Brain microvascular endothelial cell (primary cell): ENCODE results near the gene TUBB2A.
"Not testable (repeated sequence)": the region's sequence is repeated elsewhere in the genome, so short reads cannot be mapped to it uniquely, and the experiment has no call there.

Experiments used
- DNase-seq: peaks from one replicate; pipeline ENCODE4 v3.0.0-alpha.2; 2020
- H3K27ac ChIP-seq: fragments of 250-450 bp; sonication (Bioruptor Pico); 2 replicates; pipeline ENCODE4 v1.5.1; 2020; ENCODE audit warnings: mild to moderate bottlenecking, moderate library complexity
- H3K27me3 ChIP-seq: fragments of 250-450 bp; sonication (Bioruptor Pico); replicated peaks from 2 replicates; pipeline ENCODE4 v1.5.1; 2020; ENCODE audit warnings: mild to moderate bottlenecking
- H3K36me3 ChIP-seq: fragments of 250-450 bp; sonication (Bioruptor Pico); replicated peaks from 2 replicates; pipeline ENCODE4 v1.5.1; 2020; ENCODE audit warnings: mild to moderate bottlenecking
- H3K4me3 ChIP-seq: 2 replicates; pipeline ENCODE4 v1.5.1; 2011; ENCODE audit warnings: low read depth, mild to moderate bottlenecking, control low read depth, low read length, moderate library complexity
- CTCF ChIP-seq: IDR thresholded peaks from 2 replicates; pipeline ENCODE4 v1.5.1; 2011; ENCODE audit warnings: low read depth, mild to moderate bottlenecking, moderate library complexity, low read length, control low read depth, inconsistent platforms; ENCODE audit errors: missing control alignments
- in situ Hi-C: cut with HindIII; loops from 2 replicates; pipeline ENCODE4 v1.10.0; 2017; ENCODE audit warnings: low sequenced_read_pairs, low pct_ligation_motif_present

Gene TUBB2A

GRCh38 chr6:3195420-3195694 lies 38.0 kb upstream of the TUBB2A start:
- Histone ChIP-seq H3K36me3 (no peaks in the 10 kb centered on the region), H3K4me3 (no peak overlapping the region), H3K27ac (no peak overlapping the region), H3K27me3 (no peaks in the 10 kb centered on the region)
- no peak for DNase-seq
- in situ Hi-C loops = no loop called here
- no peak for TF ChIP-seq CTCF

GRCh38 chr6:3194535-3195419 lies 37.4 kb upstream of the TUBB2A start:
- H3K27me3 ChIP-seq = no peaks in the 10 kb centered on the region
- H3K27ac ChIP-seq = no peak overlapping the region
- in situ Hi-C loops = no loop called here
- DNase-seq = peak; percentile 59
- no peaks in the 10 kb centered on the region for H3K36me3 ChIP-seq
- no peak overlapping the region for H3K4me3 ChIP-seq
- TF ChIP-seq CTCF = no peak

- Histone ChIP-seq H3K4me3 (no peak overlapping the region), H3K36me3 (no peaks in the 10 kb centered on the region), H3K27ac (no peak overlapping the region), H3K27me3 (no peaks in the 10 kb centered on the region)
- in situ Hi-C loops = no loop called here
- TF ChIP-seq CTCF = no peak
- DNase-seq = no peak
Measured at GRCh38 chr6:3193102-3193849, 35.9 kb upstream of the TUBB2A start.

- Histone ChIP-seq H3K36me3 (no peaks in the 10 kb centered on the region), H3K27me3 (no peaks in the 10 kb centered on the region), H3K4me3 (no peak overlapping the region), H3K27ac (no peak overlapping the region)
- TF ChIP-seq CTCF = no peak
- in situ Hi-C loops = no loop called here
- DNase-seq = no peak
Measured at GRCh38 chr6:3190779-3191178, 33.4 kb upstream of the TUBB2A start.

- no peak overlapping the region for H3K4me3 ChIP-seq
- no peak for DNase-seq
- in situ Hi-C loops = no loop called here
- H3K36me3 ChIP-seq = no peaks in the 10 kb centered on the region
- no peaks in the 10 kb centered on the region for H3K27me3 ChIP-seq
- TF ChIP-seq CTCF = no peak
- no peak overlapping the region for H3K27ac ChIP-seq
Measured at GRCh38 chr6:3190056-3190455, 32.7 kb upstream of the TUBB2A start.

GRCh38 chr6:3189192-3189591 lies 31.8 kb upstream of the TUBB2A start:
- H3K4me3 ChIP-seq, H3K27ac ChIP-seq, H3K36me3 ChIP-seq, DNase-seq, H3K27me3 ChIP-seq, in situ Hi-C loops: not testable (repeated sequence)
